HL-60 (cell line): Measurements from ENCODE around the gene CSTB.

Experiments used
- DNase-seq, 2 experiments: peaks; one replicate each; pipeline ENCODE4 v3.0.0-alpha.2; 2010 to 2020; ENCODE audit warnings: low read depth in 1 of 2, low spot score in 1 of 2
- H3K27ac ChIP-seq: fragments of 250-450 bp; sonication (Bioruptor Pico); replicated peaks from 2 replicates; pipeline ENCODE4 v1.5.1; 2020; ENCODE audit warnings: mild to moderate bottlenecking, moderate library complexity
- H3K27me3 ChIP-seq: fragments of 250-450 bp; sonication (Bioruptor Pico); 2 replicates; pipeline ENCODE4 v1.5.1; 2021; ENCODE audit warnings: mild to moderate bottlenecking, moderate library complexity; ENCODE audit not compliant: insufficient read depth, poor library complexity, severe bottlenecking
- H3K4me3 ChIP-seq: replicated peaks from 2 replicates; pipeline ENCODE4 v1.5.1; 2011; ENCODE audit warnings: mild to moderate bottlenecking, control low read depth, low read length; ENCODE audit not compliant: insufficient read depth
- GABPA ChIP-seq: IDR thresholded peaks from 2 replicates; pipeline ENCODE4 v1.6.1; 2012; ENCODE audit warnings: low read depth
- POLR2AphosphoS5 ChIP-seq: IDR thresholded peaks from 2 replicates; pipeline ENCODE4 v1.6.1; 2012; ENCODE audit warnings: low read depth
- SPI1 ChIP-seq: IDR thresholded peaks from 2 replicates; pipeline ENCODE4 v1.6.1; 2012; ENCODE audit warnings: low read depth, mild to moderate bottlenecking, borderline replicate concordance
- TF ChIP-seq, protein P1 (sequence below): IDR thresholded peaks from one replicate; pipeline ENCODE4 v1.5.1; 2011; ENCODE audit warnings: low read length, control low read depth, inconsistent platforms; ENCODE audit not compliant: insufficient read depth
- TF ChIP-seq, protein P2 (sequence below): IDR thresholded peaks from 2 replicates; pipeline ENCODE4 v1.6.1; 2012; ENCODE audit warnings: low read depth; ENCODE audit not compliant: insufficient replicate concordance

The CSTB gene

DNA sequence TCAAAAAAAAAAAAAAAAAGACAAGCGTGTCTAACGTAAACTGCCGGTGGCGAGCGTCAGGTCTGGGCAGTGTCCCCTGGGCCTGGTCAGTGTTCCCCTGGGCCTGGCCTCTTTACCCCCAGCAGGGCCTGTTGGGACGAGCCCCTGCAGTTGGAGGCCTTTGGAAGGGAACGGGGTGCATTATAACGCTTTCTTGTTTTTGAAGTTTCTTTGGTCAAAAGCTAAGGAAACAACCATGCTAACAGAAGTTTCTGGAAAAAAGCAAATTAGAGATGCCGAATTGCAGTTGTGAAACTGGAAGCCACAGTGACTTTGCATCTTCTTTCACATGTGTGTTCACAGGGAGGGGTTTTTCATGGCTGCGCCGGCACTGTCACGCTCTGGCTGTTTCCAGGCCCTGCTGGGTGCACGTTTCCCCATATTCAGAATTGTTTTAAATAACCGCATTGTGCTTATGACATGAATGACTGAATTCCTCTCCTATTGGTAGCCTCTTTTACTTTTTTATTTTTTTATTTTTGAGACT, 29.2 kb upstream of the CSTB start:
- DNase-seq = peak in 1 of 2 experiments; percentile 91
- H3K27ac ChIP-seq = peak overlapping the region; percentile 88
- TF ChIP-seq POLR2AphosphoS5 (no peak; the same call in 1 of the 2 replicates), SPI1 (peak; percentile 6; the same call in 1 of the 2 replicates)

DNA sequence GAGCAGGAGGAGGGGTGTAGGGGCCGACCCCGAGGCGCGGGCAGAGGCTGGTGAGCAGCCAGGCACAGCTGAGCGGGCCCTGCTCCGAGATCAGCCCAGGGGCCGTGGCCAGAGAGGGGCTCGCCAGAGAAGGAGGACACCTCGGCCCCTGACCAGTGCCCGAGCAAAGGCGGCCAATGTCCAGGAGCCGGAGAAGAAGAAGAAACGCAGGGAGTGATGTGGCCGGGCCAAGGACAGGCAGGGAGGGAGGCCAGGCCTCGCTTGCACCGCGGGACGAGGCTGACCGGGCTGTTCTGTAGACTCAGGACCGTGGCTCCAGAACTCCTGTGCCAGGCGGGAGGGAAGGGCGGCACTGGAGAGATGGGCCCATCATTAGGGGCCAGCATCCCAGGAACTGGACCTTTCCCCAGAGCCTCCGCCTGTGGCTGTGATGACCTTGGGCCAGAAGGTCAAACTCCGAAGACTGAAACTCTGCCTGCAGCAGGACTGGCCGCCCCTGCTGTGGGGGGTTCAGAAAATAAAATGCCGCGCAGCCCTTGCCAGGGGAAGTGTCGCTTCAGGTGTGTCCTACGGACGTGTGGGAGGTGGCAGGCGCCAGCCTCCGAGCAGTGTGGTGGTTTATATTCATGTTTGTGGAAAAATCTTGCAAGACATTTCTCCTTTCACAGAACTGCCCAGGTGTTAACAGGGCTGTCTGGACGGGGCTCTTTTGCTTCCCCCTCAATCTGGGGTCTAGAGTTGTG, 27.6 kb upstream of the CSTB start:
- Histone ChIP-seq H3K4me3 (no peak overlapping the region), H3K27ac (peak overlapping the region; percentile 88), H3K27me3 (no peaks in the 10 kb centered on the region)
- no peak for DNase-seq
- TF ChIP-seq GABPA (no peak), POLR2AphosphoS5 (no peak; the same call in 1 of the 2 replicates), SPI1 (no peak)
- TF ChIP-seq, protein P1, sequence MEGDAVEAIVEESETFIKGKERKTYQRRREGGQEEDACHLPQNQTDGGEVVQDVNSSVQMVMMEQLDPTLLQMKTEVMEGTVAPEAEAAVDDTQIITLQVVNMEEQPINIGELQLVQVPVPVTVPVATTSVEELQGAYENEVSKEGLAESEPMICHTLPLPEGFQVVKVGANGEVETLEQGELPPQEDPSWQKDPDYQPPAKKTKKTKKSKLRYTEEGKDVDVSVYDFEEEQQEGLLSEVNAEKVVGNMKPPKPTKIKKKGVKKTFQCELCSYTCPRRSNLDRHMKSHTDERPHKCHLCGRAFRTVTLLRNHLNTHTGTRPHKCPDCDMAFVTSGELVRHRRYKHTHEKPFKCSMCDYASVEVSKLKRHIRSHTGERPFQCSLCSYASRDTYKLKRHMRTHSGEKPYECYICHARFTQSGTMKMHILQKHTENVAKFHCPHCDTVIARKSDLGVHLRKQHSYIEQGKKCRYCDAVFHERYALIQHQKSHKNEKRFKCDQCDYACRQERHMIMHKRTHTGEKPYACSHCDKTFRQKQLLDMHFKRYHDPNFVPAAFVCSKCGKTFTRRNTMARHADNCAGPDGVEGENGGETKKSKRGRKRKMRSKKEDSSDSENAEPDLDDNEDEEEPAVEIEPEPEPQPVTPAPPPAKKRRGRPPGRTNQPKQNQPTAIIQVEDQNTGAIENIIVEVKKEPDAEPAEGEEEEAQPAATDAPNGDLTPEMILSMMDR = no peak
- TF ChIP-seq, protein P2, sequence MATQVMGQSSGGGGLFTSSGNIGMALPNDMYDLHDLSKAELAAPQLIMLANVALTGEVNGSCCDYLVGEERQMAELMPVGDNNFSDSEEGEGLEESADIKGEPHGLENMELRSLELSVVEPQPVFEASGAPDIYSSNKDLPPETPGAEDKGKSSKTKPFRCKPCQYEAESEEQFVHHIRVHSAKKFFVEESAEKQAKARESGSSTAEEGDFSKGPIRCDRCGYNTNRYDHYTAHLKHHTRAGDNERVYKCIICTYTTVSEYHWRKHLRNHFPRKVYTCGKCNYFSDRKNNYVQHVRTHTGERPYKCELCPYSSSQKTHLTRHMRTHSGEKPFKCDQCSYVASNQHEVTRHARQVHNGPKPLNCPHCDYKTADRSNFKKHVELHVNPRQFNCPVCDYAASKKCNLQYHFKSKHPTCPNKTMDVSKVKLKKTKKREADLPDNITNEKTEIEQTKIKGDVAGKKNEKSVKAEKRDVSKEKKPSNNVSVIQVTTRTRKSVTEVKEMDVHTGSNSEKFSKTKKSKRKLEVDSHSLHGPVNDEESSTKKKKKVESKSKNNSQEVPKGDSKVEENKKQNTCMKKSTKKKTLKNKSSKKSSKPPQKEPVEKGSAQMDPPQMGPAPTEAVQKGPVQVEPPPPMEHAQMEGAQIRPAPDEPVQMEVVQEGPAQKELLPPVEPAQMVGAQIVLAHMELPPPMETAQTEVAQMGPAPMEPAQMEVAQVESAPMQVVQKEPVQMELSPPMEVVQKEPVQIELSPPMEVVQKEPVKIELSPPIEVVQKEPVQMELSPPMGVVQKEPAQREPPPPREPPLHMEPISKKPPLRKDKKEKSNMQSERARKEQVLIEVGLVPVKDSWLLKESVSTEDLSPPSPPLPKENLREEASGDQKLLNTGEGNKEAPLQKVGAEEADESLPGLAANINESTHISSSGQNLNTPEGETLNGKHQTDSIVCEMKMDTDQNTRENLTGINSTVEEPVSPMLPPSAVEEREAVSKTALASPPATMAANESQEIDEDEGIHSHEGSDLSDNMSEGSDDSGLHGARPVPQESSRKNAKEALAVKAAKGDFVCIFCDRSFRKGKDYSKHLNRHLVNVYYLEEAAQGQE = no peak

More for the DNA sequence above, 29.2 kb upstream of the CSTB start:
- no peaks in the 10 kb centered on the region for H3K27me3 ChIP-seq
- H3K4me3 ChIP-seq = no peak overlapping the region

DNA sequence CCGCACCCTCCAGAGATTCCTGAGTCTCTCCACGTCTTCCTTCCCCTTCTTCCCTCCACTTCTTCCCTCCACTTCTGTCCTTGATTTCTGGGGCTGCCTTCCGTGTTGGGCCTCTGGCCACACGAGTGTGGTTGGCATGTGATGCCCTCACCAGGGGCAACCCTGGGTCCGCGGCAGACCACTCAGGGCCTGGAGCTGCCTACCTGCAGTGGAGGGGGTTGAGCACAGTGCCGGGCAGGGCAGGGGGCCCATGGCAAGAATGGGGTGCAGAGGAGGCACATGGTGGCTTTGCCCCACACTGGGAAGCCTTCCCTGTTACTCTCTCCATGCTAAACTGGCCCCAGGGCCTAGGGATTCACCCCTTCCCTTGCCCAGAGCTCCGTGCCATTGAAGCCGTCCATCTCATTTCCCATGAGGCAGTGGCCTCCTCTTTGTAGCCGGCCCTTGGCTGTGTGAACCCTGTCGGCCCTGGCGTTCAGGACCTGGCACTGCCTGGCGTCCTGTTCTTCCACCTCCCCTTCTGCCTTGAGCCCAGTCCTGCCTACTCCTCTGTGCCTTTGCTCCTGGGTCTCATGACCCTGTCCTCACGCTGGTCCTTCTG, 26.7 kb upstream of the CSTB start:
- TF ChIP-seq POLR2AphosphoS5 (no peak), SPI1 (no peak), GABPA (no peak)
- TF ChIP-seq, protein P1 = no peak
- TF ChIP-seq, protein P2 = no peak
- no peaks in the 10 kb centered on the region for H3K27me3 ChIP-seq
- DNase-seq = no peak
- H3K27ac ChIP-seq = no peak overlapping the region
- H3K4me3 ChIP-seq = no peak overlapping the region

GRCh38 chr21:43801006-43801783, 25.1 kb upstream of the CSTB start:
- Histone ChIP-seq H3K4me3 (no peak overlapping the region), H3K27me3 (no peaks in the 10 kb centered on the region), H3K27ac (no peak overlapping the region)
- no peak for TF ChIP-seq SPI1
- TF ChIP-seq, protein P2 = no peak
- DNase-seq = no peak
